Uterus (tissue), 2 donors: ENCODE results near the gene COQ6.

Experiments used
- CTCF ChIP-seq, 4 experiments: fragments of 200-600 bp in 2 of 4; fragments of 450-650 bp in 2 of 4; sonication (generic) in 2 of 4; IDR thresholded peaks; one replicate each; pipeline ENCODE4 v1.5.1; 2016 to 2019; ENCODE audit warnings: antibody characterized with exemption in 4 of 4, mild to moderate bottlenecking in 2 of 4, moderate library complexity in 1 of 4
- POLR2A ChIP-seq, 2 donors: fragments of 450-650 bp; IDR thresholded peaks; one replicate each; pipeline ENCODE4 v1.6.1; 2016; ENCODE audit warnings: antibody characterized with exemption in 2 of 2, mild to moderate bottlenecking in 1 of 2, moderate library complexity in 1 of 2

- TF ChIP-seq CTCF (IDR thresholded peaks at IDR 0.05) (no peak), POLR2A (IDR thresholded peaks at IDR 0.05) (no peak)
These were observed 8.5 kb downstream of the COQ6 start for GRCh38 chr14:73958591-73958990.
